Measurements from ENCODE around the gene CASZ1. TPM values are rescaled to one million over a fixed set of nuclear protein-coding genes. Genes with fewer than 3 reads are reported as not detected.
A peak's percentile ranks its signal among the peaks of the same experiment; 100 is the strongest.

The CASZ1 gene
- total RNA-seq, 2 donors from 2014 or later, result 90.9 to 96.9 TPM

DNA sequence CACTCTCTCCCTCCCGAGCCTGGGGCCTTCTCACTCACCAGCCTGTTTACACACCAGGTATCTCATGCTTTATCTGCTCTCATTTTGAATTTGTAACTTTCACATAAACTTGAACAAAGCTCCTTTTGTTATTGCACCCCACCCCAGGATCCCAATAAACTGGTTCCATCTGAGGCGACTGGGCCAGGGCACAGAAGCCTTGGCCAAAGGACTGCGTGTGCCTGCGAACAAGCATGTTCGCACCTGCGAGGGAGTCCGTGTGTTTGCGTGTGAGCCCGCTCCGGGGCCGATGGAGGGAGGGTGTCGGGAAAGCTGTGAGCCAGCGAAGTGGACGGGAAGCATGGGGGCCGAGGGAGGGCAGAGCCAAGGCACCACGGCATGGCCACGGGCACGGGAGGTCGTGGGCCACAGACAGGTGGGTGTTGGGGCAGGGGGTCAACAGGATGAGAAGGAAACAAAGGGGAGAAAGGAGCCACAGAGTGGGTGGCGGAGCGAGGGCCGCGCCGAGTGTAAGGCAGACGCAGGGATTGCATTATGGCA, 98.8 kb downstream of the CASZ1 start:
- peak; percentile 81 for DNase-seq (ENCODE audit: low spot score)
- no peaks in the 10 kb centered on the region for H3K9me3 ChIP-seq
- H3K27me3 ChIP-seq (replicated peaks; ENCODE audit: insufficient read depth), result no peaks in the 10 kb centered on the region
- TF ChIP-seq POLR2A (IDR thresholded peaks at IDR 0.05) (peak; percentile 10), POLR2AphosphoS5 (IDR thresholded peaks at IDR 0.05) (peak; percentile 94)
- TF ChIP-seq, protein P1, sequence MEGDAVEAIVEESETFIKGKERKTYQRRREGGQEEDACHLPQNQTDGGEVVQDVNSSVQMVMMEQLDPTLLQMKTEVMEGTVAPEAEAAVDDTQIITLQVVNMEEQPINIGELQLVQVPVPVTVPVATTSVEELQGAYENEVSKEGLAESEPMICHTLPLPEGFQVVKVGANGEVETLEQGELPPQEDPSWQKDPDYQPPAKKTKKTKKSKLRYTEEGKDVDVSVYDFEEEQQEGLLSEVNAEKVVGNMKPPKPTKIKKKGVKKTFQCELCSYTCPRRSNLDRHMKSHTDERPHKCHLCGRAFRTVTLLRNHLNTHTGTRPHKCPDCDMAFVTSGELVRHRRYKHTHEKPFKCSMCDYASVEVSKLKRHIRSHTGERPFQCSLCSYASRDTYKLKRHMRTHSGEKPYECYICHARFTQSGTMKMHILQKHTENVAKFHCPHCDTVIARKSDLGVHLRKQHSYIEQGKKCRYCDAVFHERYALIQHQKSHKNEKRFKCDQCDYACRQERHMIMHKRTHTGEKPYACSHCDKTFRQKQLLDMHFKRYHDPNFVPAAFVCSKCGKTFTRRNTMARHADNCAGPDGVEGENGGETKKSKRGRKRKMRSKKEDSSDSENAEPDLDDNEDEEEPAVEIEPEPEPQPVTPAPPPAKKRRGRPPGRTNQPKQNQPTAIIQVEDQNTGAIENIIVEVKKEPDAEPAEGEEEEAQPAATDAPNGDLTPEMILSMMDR (IDR thresholded peaks at IDR 0.05), result no peak
- H3K4me3 ChIP-seq, result peak overlapping the region; percentile 7 to 30
- peaks cover 22% of the 10 kb centered on the region for H3K4me1 ChIP-seq (replicated peaks)
- intact Hi-C loops (cut with DNase I), result loop anchor here (10.0 kb wide), 1 partner anchor 167 kb away; no protein-coding TSS in a partner anchor
- peak overlapping the region; percentile 91 to 94 for H3K27ac ChIP-seq
- WGBS, result 47% methylated on average over 25 of the region's 25 CpGs
- no peaks in the 10 kb centered on the region for H3K36me3 ChIP-seq

DNA sequence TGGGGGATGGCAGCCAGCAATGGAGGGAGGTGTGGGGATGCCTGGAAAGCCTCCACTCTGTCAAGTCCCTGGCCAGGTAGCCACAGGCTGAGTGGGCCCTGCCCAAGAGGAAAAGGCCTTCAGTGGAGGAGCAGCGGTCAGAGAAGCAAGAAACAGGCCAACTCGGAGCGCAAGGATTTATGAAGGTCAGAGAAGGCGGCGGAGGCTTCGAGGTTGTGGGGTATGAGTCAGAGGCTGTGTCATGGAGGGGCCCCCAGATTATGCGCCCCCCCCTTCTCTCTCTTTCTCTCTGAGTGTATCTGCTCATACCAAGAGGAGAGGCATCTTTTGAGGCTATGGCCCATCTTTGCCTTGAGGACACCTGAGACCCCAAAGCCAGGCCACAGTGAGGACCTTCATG, 99.5 kb downstream of the CASZ1 start:
- Histone ChIP-seq H3K27ac (peak overlapping the region; percentile 91 to 94), H3K27me3 (replicated peaks; ENCODE audit: insufficient read depth) (no peaks in the 10 kb centered on the region), H3K36me3 (no peaks in the 10 kb centered on the region), H3K9me3 (no peaks in the 10 kb centered on the region), H3K4me1 (replicated peaks) (peaks cover 27% of the 10 kb centered on the region), H3K4me3 (peak overlapping the region in 1 of 2 donors; percentile 10)
- DNase-seq (ENCODE audit: low spot score), result no peak
- TF ChIP-seq POLR2A (IDR thresholded peaks at IDR 0.05) (no peak), POLR2AphosphoS5 (IDR thresholded peaks at IDR 0.05) (no peak)
- TF ChIP-seq, protein P1 (IDR thresholded peaks at IDR 0.05), result no peak
- WGBS, result 74% methylated on average over 7 of the region's 7 CpGs
- intact Hi-C loops (cut with DNase I), result loop anchor here (10.0 kb wide), 1 partner anchor 168 kb away; no protein-coding TSS in a partner anchor

DNA sequence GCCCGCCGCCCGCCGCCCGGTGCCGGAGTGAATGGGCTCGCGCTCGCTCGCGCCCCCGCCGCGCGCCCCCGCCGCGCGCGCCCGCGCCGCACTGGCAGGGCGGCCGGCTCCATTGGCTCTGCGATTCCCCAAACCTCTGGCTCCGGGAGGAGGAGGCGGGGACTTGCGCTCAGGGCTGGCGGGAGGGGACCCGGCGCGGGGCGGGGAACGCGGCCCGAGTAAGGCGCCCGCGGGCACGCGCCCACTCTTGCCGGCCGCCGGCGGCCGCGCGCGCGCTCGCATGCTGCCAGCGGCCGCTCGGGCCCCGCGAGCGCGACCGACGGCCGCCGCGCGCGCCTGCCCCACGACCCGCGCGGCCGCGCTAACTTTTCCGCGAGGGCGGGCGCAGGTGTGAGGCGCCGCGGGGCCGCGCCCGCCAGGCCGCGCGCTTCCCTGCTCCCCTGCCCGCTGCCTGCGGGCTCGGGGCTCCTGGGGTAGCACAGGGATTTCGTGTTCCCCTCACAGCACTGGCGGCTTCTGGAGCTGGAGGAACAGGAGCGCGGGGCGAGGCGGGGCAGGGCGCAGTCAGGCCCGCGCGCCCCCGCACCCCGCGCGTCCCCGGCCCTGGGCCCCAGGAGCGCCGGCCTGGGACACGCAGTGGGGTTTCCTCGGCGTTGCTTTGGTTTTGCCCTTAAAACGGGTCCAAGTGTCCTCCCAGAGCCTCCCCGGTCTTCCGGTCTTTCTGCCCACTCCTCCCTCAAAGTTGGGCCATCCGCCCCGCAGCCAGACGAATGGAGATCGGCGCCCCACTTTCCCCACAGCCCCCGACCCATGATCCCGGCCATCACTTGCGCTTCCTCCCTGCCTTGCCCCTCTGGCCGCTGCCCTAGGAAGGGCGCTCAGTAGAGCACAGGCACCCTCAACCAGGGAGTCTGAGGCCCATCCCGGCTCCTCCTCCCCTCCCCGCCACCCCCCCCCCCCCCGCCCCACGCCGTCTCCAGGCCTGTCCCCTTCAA, 101.5 kb downstream of the CASZ1 start:
- Histone ChIP-seq H3K4me3 (peak overlapping the region; percentile 43 to 67), H3K27me3 (replicated peaks; ENCODE audit: insufficient read depth) (no peaks in the 10 kb centered on the region), H3K36me3 (no peaks in the 10 kb centered on the region), H3K4me1 (replicated peaks) (peaks cover 40% of the 10 kb centered on the region), H3K9me3 (no peaks in the 10 kb centered on the region), H3K27ac (peak overlapping the region; percentile 91 to 94)
- peak; percentile 91 for DNase-seq (ENCODE audit: low spot score)
- intact Hi-C loops (cut with DNase I), result loop anchor here (5.0 to 10.0 kb wide), 3 partner anchors 97 to 170 kb away; no protein-coding TSS in a partner anchor
- TF ChIP-seq, protein P1 (IDR thresholded peaks at IDR 0.05), result peak in 1 of 4 experiments; percentile 5
- TF ChIP-seq POLR2AphosphoS5 (IDR thresholded peaks at IDR 0.05), result peak; percentile 15
- TF ChIP-seq POLR2A (IDR thresholded peaks at IDR 0.05), result no peak
- 9% methylated on average over 22 of the region's 126 CpGs for WGBS

DNA sequence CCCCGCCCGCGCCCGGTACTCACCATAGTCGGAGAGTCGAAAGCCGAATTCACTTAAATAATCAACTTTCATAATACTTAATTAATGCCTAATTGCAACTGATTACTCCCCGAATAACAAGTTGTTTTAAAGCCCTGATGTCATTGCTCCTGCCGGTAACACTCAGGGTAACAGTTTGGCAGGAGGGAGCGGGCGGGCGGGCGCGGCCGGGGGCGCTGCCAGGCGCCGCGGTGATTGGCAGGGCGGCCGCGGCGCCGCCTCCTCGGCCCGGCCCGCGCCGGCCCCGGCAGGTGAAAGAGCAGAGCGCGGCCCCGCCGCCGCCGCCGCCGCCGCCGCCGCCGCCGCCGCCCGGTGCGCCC, 102.2 kb downstream of the CASZ1 start:
- no peaks in the 10 kb centered on the region for H3K36me3 ChIP-seq
- DNase-seq (ENCODE audit: low spot score), result peak; percentile 69
- intact Hi-C loops (cut with DNase I), result loop anchor here (5.0 to 10.0 kb wide), 3 partner anchors 98 to 171 kb away; no protein-coding TSS in a partner anchor
- H3K4me3 ChIP-seq, result peak overlapping the region; percentile 67 to 86
- no peaks in the 10 kb centered on the region for H3K27me3 ChIP-seq (replicated peaks; ENCODE audit: insufficient read depth)
- H3K4me1 ChIP-seq (replicated peaks), result peaks cover 45% of the 10 kb centered on the region
- WGBS, result 0% methylated on average over 18 of the region's 46 CpGs
- TF ChIP-seq POLR2AphosphoS5 (IDR thresholded peaks at IDR 0.05), result no peak
- TF ChIP-seq, protein P1 (IDR thresholded peaks at IDR 0.05), result peak in 1 of 4 experiments; percentile 31
- peak overlapping the region; percentile 91 to 96 for H3K27ac ChIP-seq
- H3K9me3 ChIP-seq, result no peaks in the 10 kb centered on the region
